Hematopoietic multipotent progenitor cell treated with erythropoietin and hydrocortisone succinate and interleukin-3 and kit ligand, for 15 days (in vitro differentiated cells): ENCODE data around the gene PTPRT.

ENCODE experiments used
- DNase-seq: peaks from one replicate; pipeline ENCODE4 v3.0.0-alpha.2; 2015; ENCODE audit warnings: low spot score

Gene PTPRT

GRCh38 chr20:42714298-42715141 lies 475.2 kb downstream of the PTPRT start:
- DNase-seq: no peak

DNA sequence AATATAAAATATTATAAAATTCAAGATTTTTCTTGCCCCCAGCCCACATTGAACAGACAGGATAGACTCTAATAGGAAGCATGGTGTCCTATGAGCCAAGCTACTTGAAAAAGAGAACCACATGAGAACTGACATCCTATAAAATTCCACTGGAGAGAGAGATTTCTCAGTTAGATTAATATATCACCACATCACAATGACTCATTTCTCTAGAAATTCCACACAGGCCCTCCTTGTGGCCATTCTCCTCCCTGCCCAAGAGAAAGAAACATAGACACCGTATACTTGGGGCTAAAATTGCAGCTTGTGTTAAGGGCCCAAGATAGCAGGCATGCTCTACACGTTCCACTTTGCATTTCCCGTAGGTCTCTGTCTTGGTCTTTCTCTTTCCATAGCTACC lies 481.4 kb downstream of the PTPRT start:
- no peak for DNase-seq

DNA sequence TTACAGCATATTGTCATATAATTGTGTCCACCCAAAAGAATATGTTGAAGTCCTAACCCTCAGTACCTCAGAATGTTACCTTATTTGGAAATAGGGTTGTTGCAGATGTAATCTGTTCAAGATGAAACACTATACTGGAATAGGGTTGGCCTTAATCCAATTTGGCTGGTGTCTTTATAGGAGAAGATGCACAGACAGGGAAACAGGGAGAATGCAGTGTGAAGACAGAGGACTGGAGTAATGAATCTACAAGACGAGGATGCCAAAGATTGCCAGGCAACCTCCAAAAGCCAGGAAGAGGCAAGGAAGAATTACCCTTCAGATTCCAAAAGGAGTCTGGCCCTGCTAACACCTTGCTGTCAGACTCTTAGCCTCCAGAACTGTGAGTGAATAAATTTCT lies 482.9 kb downstream of the PTPRT start:
- DNase-seq: no peak

DNA sequence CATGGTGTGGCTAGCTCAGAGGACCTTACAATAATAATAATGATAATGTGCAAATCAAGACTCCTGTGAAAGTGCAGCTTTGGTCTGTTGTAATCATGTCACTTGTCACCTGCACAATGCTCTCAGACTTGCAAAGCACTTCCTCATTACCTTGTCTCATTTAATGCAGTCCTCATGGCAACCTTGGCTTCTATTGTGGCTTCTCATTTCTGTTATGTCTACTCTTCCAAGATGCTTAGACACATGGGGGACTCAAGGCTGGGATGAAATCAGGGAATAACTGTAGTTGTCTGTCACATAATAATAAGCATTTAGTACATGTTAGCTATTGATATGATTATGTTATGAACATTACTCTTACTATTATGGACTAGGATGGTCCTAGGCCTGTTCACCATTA lies 484.2 kb downstream of the PTPRT start:
- DNase-seq: no peak

DNA sequence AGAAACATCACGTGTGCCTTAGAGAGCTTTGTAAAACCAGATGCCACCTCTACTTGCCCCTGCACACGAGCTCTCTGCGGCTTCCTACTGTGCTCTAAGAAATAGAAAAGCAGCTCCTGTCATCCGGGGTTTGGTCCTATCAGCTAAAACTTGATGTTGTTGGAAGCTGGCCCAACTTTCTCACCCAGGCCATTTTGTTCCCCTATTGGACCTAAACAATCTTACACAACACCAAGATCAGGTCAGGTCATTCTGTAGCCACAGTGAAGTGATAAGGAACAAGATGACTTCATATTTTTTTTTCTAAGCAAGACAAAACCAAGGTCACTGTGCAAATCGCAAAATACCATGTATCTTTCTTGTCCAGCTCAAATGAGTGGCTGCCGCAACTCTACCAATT lies 486.0 kb downstream of the PTPRT start:
- DNase-seq: no peak

DNA sequence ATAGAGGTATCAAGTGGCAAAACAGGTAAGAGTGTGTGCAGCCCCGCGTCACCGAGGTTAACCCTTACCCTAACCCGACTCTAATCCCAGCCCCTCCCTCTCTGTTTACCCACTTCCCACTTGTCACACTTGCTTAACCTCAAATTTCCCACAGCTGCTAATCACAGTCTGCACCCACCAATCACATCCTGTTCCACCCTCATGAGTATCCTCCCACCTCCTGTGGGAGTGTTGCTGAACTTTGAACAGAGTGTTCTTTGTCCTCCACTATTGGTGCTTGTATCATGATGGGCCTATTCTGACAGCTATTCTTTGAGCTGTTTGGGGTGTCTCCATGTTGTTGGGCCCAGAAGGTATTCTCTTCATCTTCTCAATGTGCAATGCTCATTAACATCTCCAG lies 487.8 kb downstream of the PTPRT start:
- no peak for DNase-seq

- DNase-seq: no peak
These were observed 489.3 kb downstream of the PTPRT start for GRCh38 chr20:42700372-42700771.

- no peak for DNase-seq
These were observed 491.7 kb downstream of the PTPRT start for GRCh38 chr20:42697962-42698361.

DNA sequence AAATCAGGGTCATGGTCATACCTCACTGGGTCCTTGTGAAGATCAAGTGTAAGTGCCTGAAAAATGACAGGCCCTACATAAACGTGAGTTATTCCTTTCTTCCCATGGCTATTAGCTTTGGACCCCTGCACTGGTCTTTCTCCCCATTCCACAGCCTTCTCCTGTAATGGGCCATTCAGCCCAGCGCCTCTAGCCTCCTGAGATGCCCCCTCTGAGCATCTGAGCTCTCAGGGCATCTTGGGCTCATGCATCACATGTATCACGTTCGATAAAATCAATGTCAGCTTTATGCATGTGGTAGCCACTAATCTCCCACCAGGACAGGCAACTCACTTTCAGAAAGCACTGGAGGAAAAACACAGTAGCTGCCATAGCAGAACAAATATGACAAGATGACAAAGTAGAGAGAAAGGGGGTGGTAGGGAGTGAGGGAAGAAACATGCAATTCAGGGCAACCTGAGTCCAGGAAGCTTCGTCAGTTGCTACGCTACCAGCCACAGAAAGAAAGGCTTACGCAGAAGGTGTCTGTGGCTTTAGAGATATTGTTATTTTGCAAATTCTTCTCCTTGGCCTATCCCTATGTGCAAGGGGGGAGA lies 498.8 kb downstream of the PTPRT start:
- DNase-seq: no peak

DNA sequence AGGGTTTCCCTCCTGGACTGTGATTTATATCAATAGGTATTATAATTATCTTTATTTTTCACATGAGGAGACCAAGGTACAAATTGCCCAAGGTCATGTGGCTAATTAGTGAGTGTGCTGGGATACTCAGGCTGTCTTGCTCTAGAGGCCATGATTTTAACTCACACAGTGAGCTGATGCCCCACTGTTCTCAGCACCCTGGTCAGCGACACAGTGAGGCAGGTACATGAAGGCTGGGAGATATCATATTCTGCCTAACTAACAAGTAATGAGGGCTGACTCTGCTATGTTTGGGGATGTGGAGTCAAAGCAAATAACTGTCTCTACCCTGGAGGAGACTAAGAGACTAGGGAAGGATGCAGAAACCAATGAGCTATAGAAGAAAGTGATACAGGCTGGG lies 501.1 kb downstream of the PTPRT start:
- DNase-seq: no peak

DNA sequence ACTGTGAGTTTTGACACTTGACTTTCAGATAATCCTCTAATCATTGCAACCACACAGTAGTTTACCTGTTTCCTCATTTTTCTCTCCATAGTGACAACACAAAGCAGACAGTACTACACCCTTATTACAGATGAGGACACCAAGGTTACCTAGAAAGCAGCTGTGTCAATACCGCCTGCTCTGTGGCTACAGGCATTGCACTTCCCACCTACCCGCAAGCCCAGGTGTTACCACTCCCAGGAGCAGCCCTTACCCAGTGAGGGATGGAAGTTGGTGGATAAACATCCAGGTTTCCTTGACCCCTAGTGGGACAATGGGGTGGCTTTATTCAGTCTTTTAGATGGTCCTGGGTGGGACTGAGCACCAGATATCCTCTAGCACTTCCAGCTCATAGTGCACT lies 503.6 kb downstream of the PTPRT start:
- DNase-seq: no peak

- DNase-seq: no peak
These were observed 510.8 kb downstream of the PTPRT start for GRCh38 chr20:42678895-42679294.

DNA sequence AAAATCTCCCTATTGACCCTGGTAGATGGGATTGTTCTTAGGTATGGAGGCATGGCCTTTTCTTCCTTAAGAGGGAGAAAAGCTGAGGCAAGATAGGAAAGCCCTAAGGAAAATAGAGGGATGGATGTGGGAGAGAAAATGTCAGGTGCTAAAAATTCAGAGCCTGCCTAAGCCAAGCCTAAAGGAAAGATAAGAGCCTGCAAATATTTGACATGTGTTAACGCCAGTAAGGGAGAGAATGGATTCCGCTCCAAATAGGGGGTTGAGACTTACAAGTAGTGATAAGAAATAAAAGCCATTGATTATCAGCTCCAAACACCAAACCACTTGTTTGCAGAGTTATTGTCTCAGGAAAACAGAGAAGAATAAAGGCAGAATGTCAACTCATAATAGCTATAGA lies 533.6 kb downstream of the PTPRT start:
- DNase-seq: no peak

DNA sequence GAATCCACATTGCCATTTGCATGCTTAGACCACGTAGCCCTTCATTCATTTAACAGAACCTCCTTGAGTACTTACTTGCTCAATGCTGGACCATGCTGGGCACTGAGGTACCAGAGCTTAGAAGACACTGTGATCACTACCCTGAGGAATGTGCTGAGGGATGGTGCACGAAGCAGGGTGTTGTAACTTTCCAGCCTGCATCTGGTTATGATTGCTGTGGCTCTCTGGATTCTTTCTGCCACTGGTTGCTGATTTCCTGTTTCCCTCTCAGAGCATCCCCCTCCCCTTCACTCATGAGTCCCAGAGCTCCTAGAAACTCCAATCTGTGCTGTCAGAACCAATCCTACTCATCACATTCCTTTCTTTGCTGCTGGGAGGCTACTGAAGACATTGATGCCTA lies 537.4 kb downstream of the PTPRT start:
- DNase-seq: no peak

- DNase-seq: no peak
These were observed 539.4 kb downstream of the PTPRT start for GRCh38 chr20:42650191-42650746.

- no peak for DNase-seq
These were observed 540.0 kb downstream of the PTPRT start for GRCh38 chr20:42649748-42650147.

DNA sequence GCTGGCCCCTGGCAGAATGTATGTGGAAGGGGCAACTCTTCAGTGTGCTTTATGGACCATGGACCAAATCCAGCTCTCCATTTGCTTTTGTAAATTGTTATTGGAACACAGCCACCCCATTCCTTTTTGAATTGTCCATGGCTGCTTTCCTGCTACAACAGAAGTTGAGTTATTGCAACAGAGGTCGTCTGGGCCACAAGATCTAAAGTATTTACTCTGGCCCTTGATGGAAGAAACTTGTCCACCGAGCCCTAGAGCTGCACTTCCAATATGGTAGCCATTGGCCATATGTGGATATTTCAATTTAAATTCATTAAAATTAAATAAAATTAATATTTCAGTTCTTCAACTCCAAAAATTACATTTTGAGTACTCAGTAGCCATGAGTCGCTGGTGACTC lies 543.5 kb downstream of the PTPRT start:
- no peak for DNase-seq

- no peak for DNase-seq
These were observed 547.8 kb downstream of the PTPRT start for GRCh38 chr20:42641886-42642285.

- DNase-seq: no peak
These were observed 550.6 kb downstream of the PTPRT start for GRCh38 chr20:42639140-42639539.

- no peak for DNase-seq
These were observed 553.9 kb downstream of the PTPRT start for GRCh38 chr20:42635699-42636411.

DNA sequence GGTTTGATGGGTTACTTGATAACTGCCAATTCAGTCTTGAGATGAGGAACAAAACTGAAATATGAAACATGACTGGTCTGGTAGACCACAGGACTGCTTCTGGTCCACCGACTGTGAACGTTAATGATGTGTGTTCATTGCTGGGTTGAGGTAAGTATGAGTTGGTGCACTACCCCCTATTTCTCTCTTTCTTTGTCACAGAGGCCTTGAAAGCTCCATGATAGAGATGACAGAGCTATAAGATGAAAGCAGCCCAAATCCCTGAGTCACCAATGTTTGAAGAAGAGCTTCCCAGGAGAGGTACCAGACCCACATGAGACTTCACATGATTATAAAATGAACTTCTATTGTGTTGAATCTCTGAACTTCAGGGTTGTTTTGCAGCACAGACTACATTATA lies 555.5 kb downstream of the PTPRT start:
- no peak for DNase-seq

- DNase-seq: no peak
These were observed 561.0 kb downstream of the PTPRT start for GRCh38 chr20:42628683-42629082.

DNA sequence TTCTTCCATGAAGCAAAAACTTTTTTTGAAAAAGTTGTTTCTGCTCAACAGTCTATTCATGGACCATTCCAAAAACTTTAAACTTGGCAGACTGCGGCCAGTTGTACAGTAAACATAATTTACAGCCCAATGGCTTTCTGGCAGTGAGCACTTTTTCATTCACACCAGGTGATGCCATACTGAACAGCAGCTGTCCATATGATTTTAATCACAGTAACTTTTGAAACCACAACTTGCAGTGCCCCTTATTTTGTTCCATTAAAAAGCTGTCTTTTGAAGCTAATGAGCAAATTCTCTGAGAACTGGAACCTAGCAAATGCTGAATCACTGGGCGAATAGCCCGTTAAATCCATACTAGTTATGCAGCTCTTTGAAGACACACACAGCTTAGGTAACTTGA lies 576.6 kb downstream of the PTPRT start:
- DNase-seq: no peak
